Nephron progenitor cell (in vitro differentiated cells): Measurements from ENCODE around the gene ABHD4.
"Not testable (repeated sequence)": the region's sequence is repeated elsewhere in the genome, so short reads cannot be mapped to it uniquely, and the experiment has no call there.

ENCODE experiments used
- DNase-seq: peaks from one replicate; pipeline ENCODE4 v3.0.0; 2021
- H3K27ac Mint-ChIP-seq: 2 replicates; pipeline ENCODE4 v1.8.0; 2021; ENCODE audit warnings: mild to moderate bottlenecking, moderate library complexity, mixed read lengths
- H3K27me3 Mint-ChIP-seq: 2 replicates; pipeline ENCODE4 v1.8.0; 2021; ENCODE audit warnings: mild to moderate bottlenecking, low read depth, mixed read lengths; ENCODE audit not compliant: poor library complexity
- H3K36me3 Mint-ChIP-seq: 2 replicates; pipeline ENCODE4 v1.8.0; 2021; ENCODE audit warnings: low read depth, mixed read lengths
- H3K4me1 Mint-ChIP-seq: 2 replicates; pipeline ENCODE4 v1.8.0; 2021; ENCODE audit warnings: mixed read lengths
- H3K4me3 Mint-ChIP-seq: 2 replicates; pipeline ENCODE4 v1.8.0; 2021; ENCODE audit warnings: mild to moderate bottlenecking, moderate library complexity, mixed read lengths
- H3K9me3 Mint-ChIP-seq: 2 replicates; pipeline ENCODE4 v1.8.0; 2021; ENCODE audit warnings: mild to moderate bottlenecking, moderate library complexity, mixed read lengths
- CTCF ChIP-seq: fragments of 200-600 bp; sonication (generic); IDR thresholded peaks from 2 replicates; pipeline ENCODE4 v1.5.0; 2021; ENCODE audit warnings: antibody characterized with exemption

Gene ABHD4

GRCh38 chr14:22579881-22580280 is 18.2 kb upstream of the ABHD4 start:
- peaks cover 51% of the 10 kb centered on the region for H3K36me3 Mint-ChIP-seq
- no peak for TF ChIP-seq CTCF
- peak overlapping the region; percentile 79 for H3K27ac Mint-ChIP-seq
- no peaks in the 10 kb centered on the region for H3K27me3 Mint-ChIP-seq
- H3K4me1 Mint-ChIP-seq, result peaks cover 32% of the 10 kb centered on the region
- DNase-seq, result no peak
- no peaks in the 10 kb centered on the region for H3K9me3 Mint-ChIP-seq
- H3K4me3 Mint-ChIP-seq, result no peak overlapping the region

- no peaks in the 10 kb centered on the region for H3K9me3 Mint-ChIP-seq
- no peak overlapping the region for H3K4me3 Mint-ChIP-seq
- no peak for DNase-seq
- TF ChIP-seq CTCF, result no peak
- H3K4me1 Mint-ChIP-seq, result peaks cover 36% of the 10 kb centered on the region
- no peaks in the 10 kb centered on the region for H3K27me3 Mint-ChIP-seq
- no peak overlapping the region for H3K27ac Mint-ChIP-seq
- H3K36me3 Mint-ChIP-seq, result peaks cover 49% of the 10 kb centered on the region
Measured at GRCh38 chr14:22580625-22581024, 17.5 kb upstream of the ABHD4 start.

DNA sequence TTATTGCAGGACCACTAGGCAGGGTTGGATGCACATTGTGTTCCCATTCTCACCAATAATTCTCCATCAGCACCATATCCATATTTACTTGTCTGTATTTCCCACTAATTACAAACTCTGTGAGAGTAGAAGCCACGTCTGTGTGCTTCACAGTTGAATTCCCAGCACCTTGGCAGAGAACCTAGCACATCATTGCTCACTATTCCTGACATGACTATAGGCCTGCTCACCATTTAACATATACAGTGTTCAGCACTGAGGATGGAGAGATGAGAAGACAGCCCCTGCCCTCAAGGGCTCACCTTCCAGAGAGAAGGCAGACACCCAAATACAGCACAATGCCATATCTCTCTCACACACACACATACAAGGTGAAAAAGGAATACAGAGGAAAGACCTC is 14.1 kb upstream of the ABHD4 start:
- H3K27ac Mint-ChIP-seq, result no peak overlapping the region
- no peak overlapping the region for H3K4me3 Mint-ChIP-seq
- no peaks in the 10 kb centered on the region for H3K9me3 Mint-ChIP-seq

DNA sequence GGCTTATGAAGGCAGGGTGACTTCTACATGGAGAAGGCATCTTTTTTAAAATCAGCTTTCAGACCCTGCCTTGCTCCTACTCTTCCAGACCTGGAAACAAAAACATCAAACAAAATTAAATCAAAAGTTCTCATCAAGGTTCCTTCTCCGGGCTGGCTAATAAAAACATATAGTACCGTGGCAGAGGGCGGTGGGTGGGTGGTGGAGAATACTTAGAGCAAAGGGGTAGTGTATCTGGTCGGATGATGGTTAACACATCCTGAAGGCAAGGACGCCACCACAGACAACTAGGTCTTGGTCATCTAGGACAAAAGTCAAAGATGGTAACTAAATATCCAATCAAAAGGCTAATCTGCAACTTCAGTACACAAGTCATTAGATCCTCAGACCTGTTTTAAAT is 10.9 kb upstream of the ABHD4 start:
- Mint-ChIP-seq H3K4me1 (peaks cover 69% of the 10 kb centered on the region), H3K27me3 (no peaks in the 10 kb centered on the region), H3K27ac (no peak overlapping the region), H3K36me3 (peaks cover 30% of the 10 kb centered on the region), H3K9me3 (no peaks in the 10 kb centered on the region), H3K4me3 (peak overlapping the region; percentile 96)
- TF ChIP-seq CTCF, result no peak
- DNase-seq, result no peak

More for the DNA sequence above, 14.1 kb upstream of the ABHD4 start:
- no peak for DNase-seq
- peaks cover 44% of the 10 kb centered on the region for H3K36me3 Mint-ChIP-seq
- no peaks in the 10 kb centered on the region for H3K27me3 Mint-ChIP-seq
- peaks cover 59% of the 10 kb centered on the region for H3K4me1 Mint-ChIP-seq
- TF ChIP-seq CTCF, result no peak

- H3K9me3 Mint-ChIP-seq, DNase-seq, H3K27me3 Mint-ChIP-seq, H3K27ac Mint-ChIP-seq: not testable (repeated sequence)
- peaks cover 27% of the 10 kb centered on the region for H3K36me3 Mint-ChIP-seq
- H3K4me1 Mint-ChIP-seq, result peaks cover 64% of the 10 kb centered on the region
- H3K4me3 Mint-ChIP-seq, result peak overlapping the region; percentile 96
Measured at GRCh38 chr14:22587677-22588422, 10.2 kb upstream of the ABHD4 start.

- no peak for DNase-seq
- H3K4me1 Mint-ChIP-seq, result peaks cover 59% of the 10 kb centered on the region
- H3K36me3 Mint-ChIP-seq, result peaks cover 19% of the 10 kb centered on the region
- H3K27ac Mint-ChIP-seq, result peak overlapping the region; percentile 100
- no peaks in the 10 kb centered on the region for H3K9me3 Mint-ChIP-seq
- peak overlapping the region; percentile 96 for H3K4me3 Mint-ChIP-seq
- no peak for TF ChIP-seq CTCF
- H3K27me3 Mint-ChIP-seq, result no peaks in the 10 kb centered on the region
Measured at GRCh38 chr14:22588526-22589095, 9.5 kb upstream of the ABHD4 start.
